Measurements from ENCODE around the gene HTR2A. TPM values are rescaled to one million over a fixed set of nuclear protein-coding genes. Genes with fewer than 3 reads are reported as not detected.

The HTR2A gene
- total RNA-seq, result not detected

DNA sequence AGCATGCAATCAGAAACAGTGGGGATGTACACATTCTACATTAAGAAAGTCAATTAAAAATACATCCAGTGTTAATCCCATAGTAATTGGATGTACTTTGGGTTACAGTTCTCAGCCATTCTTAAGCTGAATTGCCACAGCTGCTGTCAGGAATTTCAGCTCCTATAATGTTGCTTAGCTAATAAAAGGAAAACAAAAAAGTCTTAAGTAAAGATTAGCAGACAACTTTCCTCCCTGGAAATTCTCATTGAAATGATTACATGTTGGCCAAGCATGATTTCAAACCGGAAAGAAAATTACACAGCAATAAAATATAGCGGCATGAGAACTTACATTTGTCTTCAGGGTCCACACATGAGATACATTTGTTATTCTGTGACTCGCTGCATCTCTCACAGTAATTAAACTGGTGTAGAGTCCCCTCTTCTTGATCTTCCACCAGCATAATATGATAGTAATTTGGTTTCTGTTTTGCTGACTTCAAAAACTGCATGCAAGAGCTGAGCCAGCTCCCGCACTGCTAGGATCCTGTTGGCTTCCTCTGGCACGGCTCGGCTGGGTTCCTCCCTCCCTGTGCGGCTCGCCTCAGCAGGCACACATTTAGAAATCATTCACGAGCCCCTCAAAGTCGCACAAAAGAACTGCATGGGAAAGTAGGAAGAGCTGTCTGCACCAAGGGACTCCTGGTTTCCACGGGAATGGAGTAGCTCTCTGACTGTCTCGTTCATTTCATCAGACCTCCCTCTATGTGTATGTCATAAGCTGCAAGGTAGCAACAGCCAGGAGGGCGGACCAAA lies at the start of gene HTR2A:
Gene HTR2A, minus strand, starts transcription at position 713 of the 797 bp plus-strand sequence. CDS start 1,147 bp downstream, outside the sequence.
- intact Hi-C loops (cut with DNase I, micrococcal nuclease), result no loop called here
- CTCF ChIA-PET, result interaction anchor here (0.6 kb wide), 1 partner anchor 709 kb away, joined by 5 read pairs; no protein-coding TSS in a partner anchor
- DNase-seq (peak; percentile 16), ATAC-seq (peak; percentile 28)
- Mint-ChIP-seq H3K27me3 (peaks cover 44% of the 10 kb centered on the region), H3K9me3 (ENCODE audit: low read depth) (no peaks in the 10 kb centered on the region), H3K4me1 (peaks cover 11% of the 10 kb centered on the region), H3K36me3 (ENCODE audit: low read depth) (no peaks in the 10 kb centered on the region), H3K4me3 (no peak within 1 kb of the TSS), H3K27ac (no peak within 1 kb of the TSS)
- POLR2A ChIA-PET, result no interaction called here

DNA sequence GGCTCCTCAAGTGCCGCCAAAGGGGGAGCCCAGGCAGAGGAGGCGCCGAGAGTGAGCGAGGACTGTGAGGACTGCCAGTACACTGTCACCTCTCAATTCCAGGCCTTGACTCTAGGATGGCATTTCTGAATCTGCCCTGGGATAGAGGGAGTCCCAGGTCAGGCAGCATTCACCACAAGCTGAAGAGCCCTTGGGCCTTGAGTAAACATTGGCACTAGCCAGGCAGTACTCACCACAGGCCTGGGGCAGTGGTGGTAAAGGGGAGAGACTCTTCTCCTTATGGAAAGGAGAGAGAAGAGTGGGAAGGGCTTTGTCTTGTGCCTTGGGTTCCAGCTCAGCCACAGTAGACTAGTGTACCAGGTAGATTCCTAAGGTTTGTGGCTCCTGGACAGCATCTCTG lies 39.7 kb upstream of the HTR2A start:
- no peak overlapping the region for H3K27ac Mint-ChIP-seq
- intact Hi-C loops (cut with DNase I, micrococcal nuclease), result no loop called here

DNA sequence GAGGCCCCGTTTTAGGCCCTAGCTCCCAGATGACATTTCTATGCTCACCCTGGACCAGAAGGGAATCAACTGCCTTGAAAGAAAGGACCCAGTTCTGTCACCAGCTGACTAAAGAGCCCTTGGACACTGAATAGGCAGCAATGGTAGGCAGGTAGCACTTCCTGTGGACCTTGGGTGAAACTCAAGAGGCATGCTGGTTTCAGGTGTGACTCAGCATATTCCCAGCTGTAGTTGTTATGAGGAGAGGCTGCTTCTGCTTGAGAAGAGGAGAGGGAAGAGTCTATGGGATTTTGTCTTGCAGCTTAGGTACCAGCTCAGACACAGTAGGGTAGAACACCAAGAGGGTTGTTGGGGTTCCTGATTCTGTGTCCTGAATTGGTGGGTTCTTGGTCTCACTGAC lies 37.9 kb upstream of the HTR2A start:
- Mint-ChIP-seq H3K36me3 (ENCODE audit: low read depth) (no peaks in the 10 kb centered on the region), H3K4me3 (no peak overlapping the region), H3K27me3 (peaks cover 14% of the 10 kb centered on the region), H3K4me1 (no peaks in the 10 kb centered on the region), H3K9me3 (ENCODE audit: low read depth) (peaks cover 5% of the 10 kb centered on the region), H3K27ac (no peak overlapping the region)
- ATAC-seq (no peak), DNase-seq (no peak)
- intact Hi-C loops (cut with DNase I, micrococcal nuclease), result no loop called here
- POLR2A ChIA-PET, result interaction anchor here (0.6 kb wide), 1 partner anchor 33 kb away, joined by 3 read pairs; no protein-coding TSS in a partner anchor
- CTCF ChIA-PET, result interaction anchor here (0.8 kb wide), 1 partner anchor 39 kb away, joined by 3 read pairs; no protein-coding TSS in a partner anchor

More for the DNA sequence above, 39.7 kb upstream of the HTR2A start:
- DNase-seq (no peak), ATAC-seq (no peak)
- Mint-ChIP-seq H3K9me3 (ENCODE audit: low read depth) (peaks cover 11% of the 10 kb centered on the region), H3K36me3 (ENCODE audit: low read depth) (no peaks in the 10 kb centered on the region), H3K27me3 (peaks cover 14% of the 10 kb centered on the region), H3K4me3 (no peak overlapping the region), H3K4me1 (no peaks in the 10 kb centered on the region)
- ChIA-PET POLR2A (no interaction called here), CTCF (no interaction called here)

DNA sequence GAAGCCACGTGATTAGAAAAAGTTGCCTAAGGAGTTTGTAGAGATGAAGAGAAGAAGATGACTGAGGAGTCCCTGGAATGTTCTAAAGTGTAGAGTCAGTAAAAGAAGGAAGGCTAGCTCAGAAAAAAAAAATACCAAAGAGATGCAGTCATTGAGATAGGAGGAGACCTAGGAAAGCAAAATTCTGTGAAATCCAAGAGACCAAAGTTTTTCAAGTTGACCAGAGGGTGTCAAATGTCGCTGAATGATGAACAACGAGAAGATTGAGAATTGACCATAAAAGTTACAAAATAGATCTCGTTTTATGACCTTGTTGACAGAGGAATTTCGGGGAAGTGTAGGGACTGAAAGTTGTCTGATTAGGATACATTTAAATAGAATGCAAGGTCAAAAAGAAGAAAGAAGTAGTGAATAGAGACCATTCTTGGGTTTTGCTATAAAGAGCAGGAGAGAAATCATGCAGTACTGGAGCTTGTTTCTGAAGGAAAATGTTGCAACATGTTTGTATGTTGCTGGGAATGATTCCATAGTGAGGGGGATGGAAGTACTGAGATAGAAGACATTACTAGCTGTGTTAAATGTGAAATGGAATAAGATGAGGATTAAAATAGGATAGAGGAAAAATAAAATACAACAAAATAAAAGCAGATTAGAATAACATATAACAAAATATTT lies 30.2 kb upstream of the HTR2A start:
- no peak overlapping the region for H3K27ac Mint-ChIP-seq
- H3K36me3 Mint-ChIP-seq (ENCODE audit: low read depth), result no peaks in the 10 kb centered on the region
- no peak for ATAC-seq
- intact Hi-C loops (cut with DNase I, micrococcal nuclease), result no loop called here
- H3K9me3 Mint-ChIP-seq (ENCODE audit: low read depth), result no peaks in the 10 kb centered on the region
- DNase-seq, result no peak
- no peaks in the 10 kb centered on the region for H3K4me1 Mint-ChIP-seq
- peaks cover 6% of the 10 kb centered on the region for H3K27me3 Mint-ChIP-seq
- ChIA-PET CTCF (no interaction called here), POLR2A (no interaction called here)
- H3K4me3 Mint-ChIP-seq, result no peak overlapping the region

DNA sequence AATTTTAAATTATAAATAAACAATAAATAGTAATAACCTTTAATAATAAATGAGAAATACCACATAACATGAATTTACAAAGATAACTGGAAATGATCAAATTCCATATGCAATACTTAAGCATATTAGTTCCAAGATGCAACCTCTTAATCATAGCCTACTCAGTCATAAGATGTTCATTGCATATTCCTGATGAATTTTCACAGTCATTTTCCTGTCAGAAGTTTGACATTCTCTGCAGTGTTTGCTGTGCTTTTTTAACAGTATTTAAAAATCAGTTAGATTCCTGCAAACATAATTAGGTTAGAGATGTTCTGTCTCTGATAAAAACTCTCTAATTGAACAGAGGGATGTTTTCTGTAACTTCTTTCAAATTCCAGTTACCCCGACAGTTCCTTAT lies 28.6 kb upstream of the HTR2A start:
- Mint-ChIP-seq H3K9me3 (ENCODE audit: low read depth) (no peaks in the 10 kb centered on the region), H3K36me3 (ENCODE audit: low read depth) (no peaks in the 10 kb centered on the region), H3K27ac (no peak overlapping the region), H3K4me1 (no peaks in the 10 kb centered on the region), H3K27me3 (peaks cover 6% of the 10 kb centered on the region), H3K4me3 (no peak overlapping the region)
- ATAC-seq (no peak), DNase-seq (no peak)
- intact Hi-C loops (cut with DNase I, micrococcal nuclease), result no loop called here
- ChIA-PET POLR2A (no interaction called here), CTCF (no interaction called here)

DNA sequence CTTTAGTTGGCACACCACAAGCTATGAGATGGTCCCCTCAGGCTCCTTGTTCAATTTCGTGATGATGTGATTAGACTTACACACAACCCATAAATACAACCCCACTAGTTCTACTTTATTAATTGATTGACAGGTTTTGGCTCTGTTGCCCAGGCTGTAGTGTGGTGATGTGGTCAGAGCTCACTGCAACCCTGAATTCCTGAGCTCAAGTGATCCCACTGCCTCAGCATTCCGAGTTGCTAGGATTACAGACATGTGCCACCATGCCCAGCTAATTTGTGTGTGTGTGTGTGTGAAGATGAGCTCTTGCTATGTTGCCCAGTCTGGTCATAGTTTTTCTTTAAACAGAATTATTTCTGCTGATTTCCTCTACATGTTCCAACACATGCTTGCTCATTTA lies 17.5 kb upstream of the HTR2A start:
- Mint-ChIP-seq H3K9me3 (ENCODE audit: low read depth) (no peaks in the 10 kb centered on the region), H3K27ac (no peak overlapping the region), H3K4me1 (no peaks in the 10 kb centered on the region), H3K27me3 (peaks cover 10% of the 10 kb centered on the region), H3K4me3 (no peak overlapping the region), H3K36me3 (ENCODE audit: low read depth) (no peaks in the 10 kb centered on the region)
- intact Hi-C loops (cut with DNase I, micrococcal nuclease), result no loop called here
- CTCF ChIA-PET, result interaction anchor here (1.1 kb wide), 1 partner anchor 46 kb away, joined by 4 read pairs; no protein-coding TSS in a partner anchor
- POLR2A ChIA-PET, result no interaction called here
- no peak for ATAC-seq
- DNase-seq, result no peak

DNA sequence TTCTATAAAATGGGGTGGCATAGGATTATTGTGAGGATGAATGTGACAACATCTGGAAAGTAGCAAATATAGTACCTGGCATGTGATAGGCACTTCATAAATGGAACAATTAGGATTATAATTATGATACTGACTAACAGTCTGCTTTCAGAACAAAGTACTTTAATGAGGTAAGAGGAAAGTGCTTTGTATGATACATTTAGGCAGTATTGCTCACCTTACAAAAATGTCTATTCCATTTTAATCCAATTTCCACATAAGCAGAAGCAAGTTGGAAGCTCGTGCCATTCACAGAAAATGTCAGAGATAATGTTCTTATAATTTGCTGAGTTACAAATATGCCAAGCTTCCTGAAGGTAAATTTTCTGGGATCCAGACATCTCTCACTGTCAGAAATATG lies 16.9 kb upstream of the HTR2A start:
- ATAC-seq (no peak), DNase-seq (no peak)
- CTCF ChIA-PET, result no interaction called here
- Mint-ChIP-seq H3K36me3 (ENCODE audit: low read depth) (no peaks in the 10 kb centered on the region), H3K4me3 (no peak overlapping the region), H3K27me3 (peaks cover 10% of the 10 kb centered on the region), H3K4me1 (no peaks in the 10 kb centered on the region), H3K27ac (no peak overlapping the region), H3K9me3 (ENCODE audit: low read depth) (no peaks in the 10 kb centered on the region)
- intact Hi-C loops (cut with DNase I, micrococcal nuclease), result no loop called here
- POLR2A ChIA-PET, result no interaction called here

DNA sequence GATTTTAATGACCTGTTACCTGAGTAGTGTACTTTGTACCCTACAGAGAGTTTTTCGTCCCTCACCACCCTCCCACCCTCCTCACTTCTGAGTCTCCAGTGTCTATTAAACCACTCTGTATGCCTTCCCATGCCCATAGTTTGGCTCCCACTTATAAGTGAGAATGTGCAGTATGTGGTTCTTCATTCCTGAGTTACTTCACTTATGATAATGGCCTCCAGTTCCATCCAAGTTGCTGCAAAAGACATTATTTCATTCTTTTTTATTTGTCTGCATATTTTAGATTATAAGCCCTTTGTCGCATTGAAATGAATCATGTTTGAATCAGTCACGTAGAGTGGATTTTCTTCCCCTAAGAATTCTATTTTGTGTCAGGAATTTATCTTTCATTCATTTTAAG lies 12.2 kb upstream of the HTR2A start:
- Mint-ChIP-seq H3K4me1 (no peaks in the 10 kb centered on the region), H3K9me3 (ENCODE audit: low read depth) (no peaks in the 10 kb centered on the region), H3K27ac (no peak overlapping the region), H3K36me3 (ENCODE audit: low read depth) (no peaks in the 10 kb centered on the region), H3K4me3 (no peak overlapping the region), H3K27me3 (peaks cover 2% of the 10 kb centered on the region)
- ChIA-PET POLR2A (no interaction called here), CTCF (interaction anchor here (1.0 to 1.6 kb wide), 2 partner anchors 14 to 15 kb away, joined by 3 to 5 read pairs; no protein-coding TSS in a partner anchor)
- DNase-seq, result no peak
- no peak for ATAC-seq
- intact Hi-C loops (cut with DNase I, micrococcal nuclease), result no loop called here

DNA sequence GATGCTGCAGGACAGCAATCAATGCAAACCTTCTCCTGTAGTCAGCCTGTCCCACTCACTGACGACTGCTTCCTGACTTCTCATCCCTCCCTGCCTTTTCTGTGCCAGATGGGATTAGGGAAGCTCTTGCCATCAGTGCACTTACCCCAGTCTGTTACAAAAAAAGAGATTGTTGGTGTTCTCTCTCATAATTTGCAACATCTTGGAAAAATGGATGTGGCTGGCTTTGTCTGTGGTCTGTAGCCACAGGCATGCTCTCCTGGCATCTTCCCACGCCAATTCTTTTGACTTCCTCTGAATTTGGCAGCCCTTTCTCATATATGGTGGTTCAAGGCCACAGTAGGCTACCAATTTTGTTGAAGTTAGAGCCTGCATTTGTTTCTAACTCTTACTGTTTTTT lies 11.6 kb upstream of the HTR2A start:
- ChIA-PET POLR2A (no interaction called here), CTCF (interaction anchor here (0.6 to 1.6 kb wide), 3 partner anchors 13 to 144 kb away, joined by 3 to 5 read pairs (median 4); no protein-coding TSS in a partner anchor)
- intact Hi-C loops (cut with DNase I, micrococcal nuclease), result no loop called here
- Mint-ChIP-seq H3K9me3 (ENCODE audit: low read depth) (no peaks in the 10 kb centered on the region), H3K27me3 (peaks cover 2% of the 10 kb centered on the region), H3K4me1 (no peaks in the 10 kb centered on the region), H3K36me3 (ENCODE audit: low read depth) (no peaks in the 10 kb centered on the region), H3K4me3 (no peak overlapping the region), H3K27ac (no peak overlapping the region)
- no peak for ATAC-seq
- DNase-seq, result no peak

DNA sequence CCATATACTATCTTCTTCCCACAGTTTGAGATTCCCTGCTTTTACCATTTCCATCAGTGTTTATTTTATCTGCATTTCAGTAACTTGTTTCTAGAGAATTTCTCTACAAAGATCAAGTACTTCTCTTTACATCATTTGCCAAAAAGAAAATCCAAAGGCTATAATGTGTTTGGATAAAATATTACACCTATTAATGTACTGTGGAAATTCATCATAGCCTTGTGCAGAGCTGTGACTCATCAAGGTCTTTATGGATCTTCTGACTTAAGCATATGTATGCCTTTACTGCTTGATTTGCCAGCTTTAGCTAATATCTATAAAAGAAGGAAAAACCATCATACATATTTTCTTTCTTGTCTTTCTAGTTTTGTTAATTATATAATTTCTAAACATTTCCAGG lies 9.6 kb upstream of the HTR2A start:
- H3K4me3 Mint-ChIP-seq, result no peak overlapping the region
- no peaks in the 10 kb centered on the region for H3K4me1 Mint-ChIP-seq
- H3K9me3 Mint-ChIP-seq (ENCODE audit: low read depth), result no peaks in the 10 kb centered on the region
- H3K27ac Mint-ChIP-seq, result no peak overlapping the region
- peaks cover 10% of the 10 kb centered on the region for H3K27me3 Mint-ChIP-seq
- intact Hi-C loops (cut with DNase I, micrococcal nuclease), result no loop called here
- ATAC-seq, result no peak
- no peak for DNase-seq
- no peaks in the 10 kb centered on the region for H3K36me3 Mint-ChIP-seq (ENCODE audit: low read depth)
- CTCF ChIA-PET, result interaction anchor here (0.8 to 2.3 kb wide), 2 partner anchors 13 to 56 kb away, joined by 3 to 10 read pairs; no protein-coding TSS in a partner anchor
- POLR2A ChIA-PET, result no interaction called here

DNA sequence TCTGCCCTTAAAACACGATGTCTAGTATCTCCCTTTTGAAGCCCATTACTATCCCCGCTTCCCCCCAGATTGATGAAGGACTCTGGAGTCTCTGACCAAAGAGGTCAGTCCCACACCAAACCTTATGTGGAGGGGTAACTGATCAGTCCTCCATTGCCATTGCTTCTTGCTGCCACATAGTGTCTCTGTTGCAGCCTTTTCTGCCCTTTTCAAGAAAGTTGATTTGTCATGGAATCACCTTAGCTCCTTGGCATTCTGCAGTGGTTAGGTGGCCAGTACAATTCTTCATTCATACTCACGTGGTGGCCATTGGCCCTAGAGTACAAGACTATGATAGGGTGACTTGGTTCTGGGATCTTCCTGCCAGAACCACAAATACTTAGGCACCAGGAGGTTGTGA lies 8.4 kb upstream of the HTR2A start:
- peaks cover 10% of the 10 kb centered on the region for H3K27me3 Mint-ChIP-seq
- no peaks in the 10 kb centered on the region for H3K9me3 Mint-ChIP-seq (ENCODE audit: low read depth)
- CTCF ChIA-PET, result no interaction called here
- ATAC-seq (no peak), DNase-seq (no peak)
- intact Hi-C loops (cut with DNase I, micrococcal nuclease), result no loop called here
- no peaks in the 10 kb centered on the region for H3K36me3 Mint-ChIP-seq (ENCODE audit: low read depth)
- POLR2A ChIA-PET, result no interaction called here
- H3K4me3 Mint-ChIP-seq, result no peak overlapping the region
- no peaks in the 10 kb centered on the region for H3K4me1 Mint-ChIP-seq
- no peak overlapping the region for H3K27ac Mint-ChIP-seq

DNA sequence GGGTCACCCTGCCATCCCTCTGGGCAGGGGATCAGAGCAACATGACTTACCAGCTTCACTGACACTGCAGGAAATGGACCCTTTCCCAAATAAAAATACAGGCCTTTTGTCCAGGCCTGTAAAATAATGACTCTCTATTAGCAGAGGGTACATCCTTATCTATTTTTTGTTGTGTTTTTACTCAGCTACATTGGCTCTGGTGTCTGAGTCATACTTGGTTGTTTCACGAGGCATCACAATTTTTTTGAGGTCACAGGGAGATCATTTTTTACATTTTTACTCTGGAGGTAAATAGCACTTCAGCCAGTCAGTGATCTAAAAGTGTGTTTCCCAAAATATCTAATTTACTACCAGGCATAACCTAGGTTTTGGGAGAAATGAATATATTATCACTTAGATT lies 6.9 kb upstream of the HTR2A start:
- Mint-ChIP-seq H3K27me3 (peaks cover 12% of the 10 kb centered on the region), H3K4me3 (no peak overlapping the region), H3K27ac (no peak overlapping the region), H3K4me1 (no peaks in the 10 kb centered on the region), H3K9me3 (ENCODE audit: low read depth) (no peaks in the 10 kb centered on the region), H3K36me3 (ENCODE audit: low read depth) (no peaks in the 10 kb centered on the region)
- ATAC-seq (no peak), DNase-seq (no peak)
- CTCF ChIA-PET, result interaction anchor here (1.2 to 1.4 kb wide), 2 partner anchors 9 to 10 kb away, joined by 3 to 4 read pairs; no protein-coding TSS in a partner anchor
- intact Hi-C loops (cut with DNase I, micrococcal nuclease), result no loop called here
- POLR2A ChIA-PET, result no interaction called here

Data from activated CD4-positive, alpha-beta T cell treated with anti-CD3 and anti-CD28 coated beads for 36 hours (primary cell).